NCI-H2107 treated with DMSO at 0.1 percent for 48 hours (cell line): ENCODE results near the gene CTNND2.
"Not testable (repeated sequence)": the region's sequence is repeated elsewhere in the genome, so short reads cannot be mapped to it uniquely, and the experiment has no call there.

Source experiments
- DNase-seq: peaks from one replicate; lab custom pipeline; 2025; ENCODE audit not compliant: unreplicated experiment; lab: John Stamatoyannopoulos, UW

The CTNND2 gene

GRCh38 chr5:11684607-11685006 is 219.6 kb downstream of the CTNND2 start:
- DNase-seq: no peak

- no peak for DNase-seq
Observed at GRCh38 chr5:11683666-11684065, 220.6 kb downstream of the CTNND2 start.

- DNase-seq: no peak
Observed at GRCh38 chr5:11681796-11682195, 222.4 kb downstream of the CTNND2 start.

- no peak for DNase-seq
Observed at GRCh38 chr5:11679676-11680075, 224.6 kb downstream of the CTNND2 start.

- DNase-seq: no peak
Observed at GRCh38 chr5:11675184-11675583, 229.1 kb downstream of the CTNND2 start.

- DNase-seq: no peak
Observed at GRCh38 chr5:11672385-11673085, 231.7 kb downstream of the CTNND2 start.

GRCh38 chr5:11658376-11658775 is 245.9 kb downstream of the CTNND2 start:
- no peak for DNase-seq

GRCh38 chr5:11656916-11657315 is 247.3 kb downstream of the CTNND2 start:
- DNase-seq: no peak

GRCh38 chr5:11655681-11656080 is 248.6 kb downstream of the CTNND2 start:
- DNase-seq: no peak

- DNase-seq: no peak
Observed at GRCh38 chr5:11650936-11651335, 253.3 kb downstream of the CTNND2 start.

GRCh38 chr5:11646141-11646540 is 258.1 kb downstream of the CTNND2 start:
- DNase-seq: no peak

- no peak for DNase-seq
Observed at GRCh38 chr5:11642438-11642837, 261.8 kb downstream of the CTNND2 start.

GRCh38 chr5:11640158-11640873 is 263.9 kb downstream of the CTNND2 start:
- no peak for DNase-seq

GRCh38 chr5:11622785-11623184 is 281.5 kb downstream of the CTNND2 start:
- DNase-seq: no peak

- no peak for DNase-seq
Observed at GRCh38 chr5:11620172-11620571, 284.1 kb downstream of the CTNND2 start.

- no peak for DNase-seq
Observed at GRCh38 chr5:11619339-11620024, 284.8 kb downstream of the CTNND2 start.

- DNase-seq: no peak
Observed at GRCh38 chr5:11617080-11617479, 287.2 kb downstream of the CTNND2 start.

GRCh38 chr5:11616624-11617023 is 287.6 kb downstream of the CTNND2 start:
- not testable (repeated sequence) for DNase-seq

GRCh38 chr5:11611011-11611410 is 293.2 kb downstream of the CTNND2 start:
- DNase-seq: no peak

- no peak for DNase-seq
Observed at GRCh38 chr5:11609570-11610303, 294.5 kb downstream of the CTNND2 start.

GRCh38 chr5:11608530-11608929 is 295.7 kb downstream of the CTNND2 start:
- no peak for DNase-seq
